Astrocyte (in vitro differentiated cells and primary cell): ENCODE results near the gene TTLL7. TPM values are rescaled to one million over a fixed set of nuclear protein-coding genes. Genes with fewer than 3 reads are reported as not detected.

Experiments
- DNase-seq: peaks from one replicate; pipeline ENCODE4 v3.0.0-alpha.2; 2010; ENCODE audit warnings: low read depth
- FAIRE-seq: peaks from 2 replicates; lab custom pipeline; 2011; peaks lifted over from hg19 to GRCh38; lab: Jason Lieb, UNC
- H2AFZ ChIP-seq: 2 replicates; pipeline ENCODE4 v1.6.0; 2012; ENCODE audit warnings: low read depth, low read length, inconsistent platforms
- H3K27ac ChIP-seq: 2 replicates; pipeline ENCODE4 v1.5.1; 2011; ENCODE audit warnings: low read depth, low read length, inconsistent platforms
- H3K27me3 ChIP-seq: 2 replicates; pipeline ENCODE4 v1.6.0; 2011; ENCODE audit warnings: low read length, inconsistent platforms; ENCODE audit not compliant: insufficient read depth
- H3K36me3 ChIP-seq: 2 replicates; pipeline ENCODE4 v1.5.1; 2011; ENCODE audit warnings: low read length, inconsistent platforms; ENCODE audit not compliant: insufficient read depth
- H3K4me1 ChIP-seq: 2 replicates; pipeline ENCODE4 v1.5.1; 2011; ENCODE audit warnings: low read length, inconsistent platforms; ENCODE audit not compliant: insufficient read depth
- H3K4me2 ChIP-seq: 2 replicates; pipeline ENCODE4 v1.6.0; 2012; ENCODE audit warnings: low read length, inconsistent platforms
- H3K4me3 ChIP-seq: 2 replicates; pipeline ENCODE4 v1.5.1; 2011; ENCODE audit warnings: low read depth, mild to moderate bottlenecking, low read length, inconsistent platforms; ENCODE audit not compliant: insufficient read depth
- H3K79me2 ChIP-seq: 2 replicates; pipeline ENCODE4 v1.6.0; 2012; ENCODE audit warnings: mild to moderate bottlenecking, low read length, inconsistent platforms; ENCODE audit not compliant: insufficient read depth
- H3K9ac ChIP-seq: 2 replicates; pipeline ENCODE4 v1.6.0; 2012; ENCODE audit warnings: mild to moderate bottlenecking, low read length, inconsistent platforms
- H3K9me3 ChIP-seq: 2 replicates; pipeline ENCODE4 v1.5.1; 2012; ENCODE audit warnings: low read depth, mild to moderate bottlenecking, low read length, inconsistent platforms; ENCODE audit not compliant: insufficient read depth
- H4K20me1 ChIP-seq: 2 replicates; pipeline ENCODE4 v1.6.0; 2012; ENCODE audit warnings: low read length, inconsistent platforms; ENCODE audit not compliant: insufficient read depth
- H3K27ac Mint-ChIP-seq: one replicate; pipeline ENCODE4 v1.8.0; 2021; ENCODE audit warnings: mild to moderate bottlenecking, mixed read lengths; ENCODE audit not compliant: unreplicated experiment
- H3K27me3 Mint-ChIP-seq: one replicate; pipeline ENCODE4 v1.8.0; 2021; ENCODE audit warnings: low read depth, mixed read lengths; ENCODE audit not compliant: unreplicated experiment
- H3K36me3 Mint-ChIP-seq: one replicate; pipeline ENCODE4 v1.8.0; 2021; ENCODE audit warnings: low read depth, mixed read lengths; ENCODE audit not compliant: unreplicated experiment
- H3K4me1 Mint-ChIP-seq: one replicate; pipeline ENCODE4 v1.8.0; 2021; ENCODE audit warnings: low read depth, mixed read lengths; ENCODE audit not compliant: unreplicated experiment
- H3K4me3 Mint-ChIP-seq: one replicate; pipeline ENCODE4 v1.8.0; 2021; ENCODE audit warnings: mild to moderate bottlenecking, moderate library complexity, mixed read lengths; ENCODE audit not compliant: unreplicated experiment
- H3K9me3 Mint-ChIP-seq: one replicate; pipeline ENCODE4 v1.8.0; 2021; ENCODE audit warnings: mild to moderate bottlenecking, mixed read lengths; ENCODE audit not compliant: unreplicated experiment
- CTCF ChIP-seq: IDR thresholded peaks from 2 replicates; pipeline ENCODE4 v1.5.1; 2011; ENCODE audit warnings: low read depth, mild to moderate bottlenecking, inconsistent platforms, low read length, moderate library complexity; ENCODE audit not compliant: insufficient read depth
- EZH2 ChIP-seq: IDR thresholded peaks from 2 replicates; pipeline ENCODE4 v1.6.1; 2012; ENCODE audit warnings: mild to moderate bottlenecking, low read length, inconsistent platforms; ENCODE audit not compliant: insufficient read depth
- total RNA-seq: library from RNA; stranded (reverse); gene quantifications from 2 replicates; pipeline ENCODE4 v1.2.1, GENCODE V29; 2021

Gene TTLL7
- total RNA-seq, 1 donor from 2014 or later, result 28.5 TPM

- no peaks in the 10 kb centered on the region for H3K27me3 Mint-ChIP-seq
- H3K4me1 ChIP-seq, result no peaks in the 10 kb centered on the region
- H3K27ac Mint-ChIP-seq, result no peak overlapping the region
- no peak overlapping the region for H2AFZ ChIP-seq
- no peak for DNase-seq
- no peaks in the 10 kb centered on the region for H3K79me2 ChIP-seq
- no peaks in the 10 kb centered on the region for H3K27me3 ChIP-seq
- no peak overlapping the region for H3K9ac ChIP-seq
- peaks cover 3% of the 10 kb centered on the region for H3K36me3 Mint-ChIP-seq
- FAIRE-seq, result no peak
- H3K9me3 Mint-ChIP-seq, result no peaks in the 10 kb centered on the region
- H3K4me2 ChIP-seq, result no peak overlapping the region
- no peaks in the 10 kb centered on the region for H3K9me3 ChIP-seq
- H3K4me3 ChIP-seq, result no peak overlapping the region
- peaks cover 3% of the 10 kb centered on the region for H3K4me1 Mint-ChIP-seq
- TF ChIP-seq EZH2 (no peak), CTCF (no peak)
- H3K4me3 Mint-ChIP-seq, result no peak overlapping the region
- H4K20me1 ChIP-seq, result no peaks in the 10 kb centered on the region
- H3K27ac ChIP-seq, result no peak overlapping the region
- H3K36me3 ChIP-seq, result no peaks in the 10 kb centered on the region
These were observed 69.7 kb downstream of the TTLL7 start for GRCh38 chr1:83929184-83929583.

GRCh38 chr1:83928396-83928795 is 70.5 kb downstream of the TTLL7 start:
- Mint-ChIP-seq H3K4me1 (peaks cover 9% of the 10 kb centered on the region), H3K4me3 (no peak overlapping the region), H3K27me3 (no peaks in the 10 kb centered on the region), H3K27ac (no peak overlapping the region), H3K36me3 (peaks cover 3% of the 10 kb centered on the region), H3K9me3 (no peaks in the 10 kb centered on the region)
- FAIRE-seq (no peak), DNase-seq (no peak)
- Histone ChIP-seq H2AFZ (no peak overlapping the region), H3K27me3 (no peaks in the 10 kb centered on the region), H3K36me3 (no peaks in the 10 kb centered on the region), H3K4me1 (no peaks in the 10 kb centered on the region), H3K9me3 (no peaks in the 10 kb centered on the region), H3K79me2 (no peaks in the 10 kb centered on the region), H3K4me3 (no peak overlapping the region), H4K20me1 (no peaks in the 10 kb centered on the region), H3K27ac (no peak overlapping the region), H3K4me2 (no peak overlapping the region), H3K9ac (no peak overlapping the region)
- no peak for TF ChIP-seq EZH2

- H3K4me2 ChIP-seq, result no peak overlapping the region
- no peak overlapping the region for H3K9ac ChIP-seq
- no peak overlapping the region for H2AFZ ChIP-seq
- Mint-ChIP-seq H3K27ac (no peak overlapping the region), H3K9me3 (no peaks in the 10 kb centered on the region), H3K27me3 (no peaks in the 10 kb centered on the region), H3K4me1 (peaks cover 10% of the 10 kb centered on the region), H3K36me3 (peaks cover 2% of the 10 kb centered on the region), H3K4me3 (no peak overlapping the region)
- no peaks in the 10 kb centered on the region for H3K27me3 ChIP-seq
- FAIRE-seq (no peak), DNase-seq (no peak)
- no peak overlapping the region for H3K27ac ChIP-seq
- no peaks in the 10 kb centered on the region for H3K9me3 ChIP-seq
- H3K36me3 ChIP-seq, result no peaks in the 10 kb centered on the region
- H4K20me1 ChIP-seq, result no peaks in the 10 kb centered on the region
- no peak for TF ChIP-seq CTCF
- no peak for TF ChIP-seq EZH2
- no peaks in the 10 kb centered on the region for H3K79me2 ChIP-seq
- H3K4me3 ChIP-seq, result no peak overlapping the region
- H3K4me1 ChIP-seq, result no peaks in the 10 kb centered on the region
These were observed 71.2 kb downstream of the TTLL7 start for GRCh38 chr1:83927701-83928100.
